ENCODE data around the gene FAM83G. TPM values are rescaled to one million over a fixed set of nuclear protein-coding genes. Genes with fewer than 3 reads are reported as not detected.

The FAM83G gene
- total and polyA plus RNA-seq, 2 donors (not counting 3 experiments of a cell fraction or from before 2014, with no cell fraction given), result 7.0 to 10.9 TPM

DNA sequence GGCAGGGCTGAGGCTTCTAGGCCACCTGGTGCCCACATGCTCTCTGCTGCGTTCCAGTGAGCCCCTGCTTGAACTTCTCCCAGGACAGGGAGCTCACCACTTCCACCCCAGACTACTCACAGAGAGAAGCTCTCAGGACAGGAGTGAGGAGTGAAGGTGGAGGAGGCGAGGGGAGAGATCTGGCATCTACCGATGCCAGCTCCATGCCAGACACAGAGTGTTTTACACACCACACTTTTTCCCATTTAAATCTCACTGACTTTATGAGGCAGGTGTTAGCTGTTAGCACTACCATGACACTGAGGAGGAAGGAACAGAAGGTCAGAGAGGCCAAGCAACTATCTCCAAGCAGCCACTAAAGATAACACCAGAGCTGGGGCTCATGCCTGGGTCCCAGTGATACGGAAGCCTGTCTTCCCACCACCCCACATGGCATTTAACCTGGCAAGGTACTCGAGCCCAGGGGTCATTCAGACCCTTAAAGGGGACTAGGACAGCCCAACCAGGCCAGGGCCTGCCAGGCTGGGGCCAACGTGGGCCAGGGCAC is 6.8 kb downstream of the FAM83G start:
- Histone ChIP-seq H3K27me3 (ENCODE audit: control insufficient read depth in 2 of 2, insufficient read depth in 2 of 2, low read length in 2 of 2) (no peaks in the 10 kb centered on the region), H3K79me2 (ENCODE audit: control insufficient read depth, insufficient read depth, low read length) (peaks cover 48% of the 10 kb centered on the region), H3K4me3 (replicated peaks in 1 of 3; ENCODE audit: insufficient read depth in 1 of 3, low read depth in 1 of 3, low read length in 3 of 3) (no peak overlapping the region), H3K36me3 (ENCODE audit: control insufficient read depth in 2 of 2, extremely low read depth in 1 of 2, insufficient read depth in 2 of 2, low read length in 2 of 2) (peaks cover 0 to 2% of the 10 kb centered on the region in 2 experiments), H3K4me1 (ENCODE audit: control insufficient read depth, extremely low read depth, insufficient read depth, low read length) (peaks cover 9% of the 10 kb centered on the region), H3K9me3 (replicated peaks; ENCODE audit: control insufficient read depth, insufficient read depth, low read length) (no peaks in the 10 kb centered on the region), H3K9ac (replicated peaks; ENCODE audit: extremely low read depth, insufficient read depth, low read length) (no peak overlapping the region), H3K9me1 (replicated peaks; ENCODE audit: control insufficient read depth, extremely low read depth, insufficient read depth, low read length) (no peaks in the 10 kb centered on the region), H3K4me2 (ENCODE audit: insufficient read depth, low read length) (no peak overlapping the region), H4K20me1 (replicated peaks; ENCODE audit: control insufficient read depth, extremely low read depth, insufficient read depth, low read length) (no peaks in the 10 kb centered on the region), H2AFZ (ENCODE audit: low read depth, low read length) (no peak overlapping the region), H3K27ac (ENCODE audit: insufficient read depth, low read depth, low read length) (no peak overlapping the region)
- BruUV-seq (replicated peaks), result no TSS peak
- intact Hi-C loops (cut with micrococcal nuclease) (no loop called here), dilution Hi-C loops (cut with MboI; ENCODE audit: extremely low pct_ligation_motif_present, low sequenced_read_pairs) (no loop called here)
- DNase-seq (ENCODE audit: low read depth, low spot score), result no peak
- FAIRE-seq, result no peak
- TF ChIP-seq JUN (IDR thresholded peaks at IDR 0.05; ENCODE audit: borderline replicate concordance, insufficient read depth, insufficient read length, low read depth), result no peak
- ChIA-PET POLR2A (no interaction called here), CTCF (interaction anchor here (0.9 to 1.9 kb wide), 6 partner anchors 13 to 43 kb away, joined by 3 to 9 read pairs (median 4); no protein-coding TSS in a partner anchor)

GRCh38 chr17:18996458-18996857 is 8.1 kb downstream of the FAM83G start:
- Histone ChIP-seq H4K20me1 (replicated peaks; ENCODE audit: control insufficient read depth, extremely low read depth, insufficient read depth, low read length) (no peaks in the 10 kb centered on the region), H3K4me1 (ENCODE audit: control insufficient read depth, extremely low read depth, insufficient read depth, low read length) (no peaks in the 10 kb centered on the region), H3K9ac (replicated peaks; ENCODE audit: extremely low read depth, insufficient read depth, low read length) (no peak overlapping the region), H3K9me1 (replicated peaks; ENCODE audit: control insufficient read depth, extremely low read depth, insufficient read depth, low read length) (no peaks in the 10 kb centered on the region), H3K27me3 (ENCODE audit: control insufficient read depth in 2 of 2, insufficient read depth in 2 of 2, low read length in 2 of 2) (no peaks in the 10 kb centered on the region), H3K4me2 (ENCODE audit: insufficient read depth, low read length) (no peak overlapping the region), H3K79me2 (ENCODE audit: control insufficient read depth, insufficient read depth, low read length) (peaks cover 39% of the 10 kb centered on the region), H3K4me3 (replicated peaks in 1 of 3; ENCODE audit: insufficient read depth in 1 of 3, low read depth in 1 of 3, low read length in 3 of 3) (no peak overlapping the region), H2AFZ (ENCODE audit: low read depth, low read length) (no peak overlapping the region), H3K27ac (ENCODE audit: insufficient read depth, low read depth, low read length) (no peak overlapping the region), H3K36me3 (ENCODE audit: control insufficient read depth in 2 of 2, extremely low read depth in 1 of 2, insufficient read depth in 2 of 2, low read length in 2 of 2) (peaks cover 0 to 2% of the 10 kb centered on the region in 2 experiments), H3K9me3 (replicated peaks; ENCODE audit: control insufficient read depth, insufficient read depth, low read length) (no peaks in the 10 kb centered on the region)
- FAIRE-seq, result no peak
- TF ChIP-seq MAX (IDR thresholded peaks at IDR 0.05; ENCODE audit: insufficient read depth, insufficient read length) (no peak), POLR2A (IDR thresholded peaks at IDR 0.05; ENCODE audit: low read depth, low read length) (no peak), CTCF (IDR thresholded peaks at IDR 0.05; ENCODE audit: extremely low read depth in 1 of 2, insufficient read depth in 1 of 2, low read depth in 1 of 2, low read length in 2 of 2) (no peak), GATA2 (IDR thresholded peaks at IDR 0.05; ENCODE audit: insufficient read depth, insufficient read length, low read depth, low read length) (no peak), FOS (IDR thresholded peaks at IDR 0.05; ENCODE audit: borderline replicate concordance, insufficient read depth, low read length) (no peak), POLR2AphosphoS5 (IDR thresholded peaks at IDR 0.05; ENCODE audit: insufficient read depth, low read depth, low read length) (no peak), JUN (IDR thresholded peaks at IDR 0.05; ENCODE audit: borderline replicate concordance, insufficient read depth, insufficient read length, low read depth) (no peak), MYC (IDR thresholded peaks at IDR 0.05; ENCODE audit: low read depth, low read length) (no peak), EZH2 (IDR thresholded peaks at IDR 0.05; ENCODE audit: borderline replicate concordance, low read depth, low read length, severe bottlenecking) (no peak)
- dilution Hi-C loops (cut with MboI; ENCODE audit: extremely low pct_ligation_motif_present, low sequenced_read_pairs) (no loop called here), intact Hi-C loops (cut with micrococcal nuclease) (no loop called here)
- BruUV-seq (replicated peaks), result no TSS peak
- DNase-seq (ENCODE audit: low read depth, low spot score), result no peak
- CTCF ChIA-PET, result interaction anchor here (1.1 to 1.9 kb wide), 3 partner anchors 15 to 35 kb away, joined by 3 to 9 read pairs (median 4); no protein-coding TSS in a partner anchor
- POLR2A ChIA-PET, result no interaction called here

All from endothelial cell of umbilical vein (primary cell).